ENCODE results near the gene USP53.
"Not testable (repeated sequence)": the region's sequence is repeated elsewhere in the genome, so short reads cannot be mapped to it uniquely, and the experiment has no call there.

The USP53 gene

DNA sequence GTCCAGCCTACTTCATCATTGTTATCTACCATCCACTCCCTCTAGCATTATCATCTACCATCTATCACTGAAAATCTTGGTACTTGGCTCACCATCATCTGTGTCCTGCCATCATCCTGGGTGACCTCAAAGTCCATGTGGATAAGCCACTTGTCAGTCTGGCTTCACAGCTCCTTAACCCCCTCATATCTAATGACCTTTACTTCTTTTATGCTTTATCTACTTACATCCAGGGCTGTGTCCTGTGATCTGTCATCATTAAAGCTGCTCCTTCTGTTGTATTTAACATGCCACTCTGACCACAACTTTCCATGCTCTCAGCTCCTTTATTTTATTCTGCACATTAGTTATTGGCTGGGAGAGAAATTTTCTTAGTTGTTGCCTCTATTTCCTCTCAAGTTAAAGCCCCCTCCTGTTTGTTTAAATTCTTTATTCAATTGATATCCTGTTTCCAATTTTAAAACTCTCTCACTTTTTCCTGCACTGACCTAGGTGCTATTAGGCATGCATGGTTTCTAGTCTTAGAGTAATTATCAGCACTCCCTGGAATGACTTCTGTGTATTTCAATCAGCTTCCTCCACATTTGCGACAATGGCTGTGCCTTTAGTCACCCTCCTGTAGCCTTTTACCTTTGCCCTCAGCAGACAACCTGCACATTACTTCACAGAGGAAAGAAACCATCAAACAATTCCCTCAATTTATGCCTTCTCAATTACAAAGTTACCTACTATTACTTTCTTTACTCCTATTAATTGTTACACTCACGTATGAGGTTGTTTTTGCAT, 117.5 kb downstream of the USP53 start:
- Histone ChIP-seq H3K9me3 (ENCODE audit: control insufficient read depth, insufficient read depth, low read length) (no peaks in the 10 kb centered on the region), H3K9ac (ENCODE audit: low read depth, low read length) (no peak overlapping the region), H3K27me3 (ENCODE audit: control insufficient read depth, insufficient read depth, low read length) (no peaks in the 10 kb centered on the region), H3K4me1 (ENCODE audit: control insufficient read depth, insufficient read depth, low read length) (no peaks in the 10 kb centered on the region), H3K4me3 (ENCODE audit: low read depth, low read length) (no peak overlapping the region), H3K36me3 (ENCODE audit: control insufficient read depth, insufficient read depth, low read length) (no peaks in the 10 kb centered on the region)

DNA sequence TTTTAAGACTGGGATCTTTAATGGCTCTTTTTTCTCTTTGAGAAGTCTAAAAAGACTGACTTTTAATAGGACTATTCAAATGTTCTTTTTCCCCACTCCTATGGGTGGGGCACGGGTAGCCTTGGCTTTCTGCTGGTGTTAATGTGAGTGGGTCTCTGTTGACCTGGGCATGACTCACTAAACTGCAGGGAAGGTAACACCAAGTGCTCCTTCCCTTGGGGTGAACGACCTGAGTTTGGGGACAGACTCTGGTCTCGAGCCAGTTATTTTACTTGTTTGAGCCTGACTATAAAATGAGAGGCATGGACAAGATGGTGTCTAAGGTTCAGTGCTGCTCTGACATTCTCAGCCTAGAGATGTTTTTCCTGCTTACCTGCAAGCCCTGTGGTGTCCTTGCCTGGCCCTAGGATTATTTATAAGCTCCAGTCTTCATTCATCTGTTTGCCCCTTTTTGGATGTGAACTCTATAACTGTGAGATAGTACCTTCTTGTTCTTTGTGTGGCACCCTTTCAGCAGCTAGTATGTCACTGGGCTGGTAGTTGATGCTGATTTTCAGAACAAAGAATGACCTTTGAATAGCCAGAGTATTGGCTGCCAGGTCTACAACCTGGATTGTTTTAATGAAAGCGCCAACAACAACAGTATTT, 123.9 kb downstream of the USP53 start:
- H3K4me1 ChIP-seq (ENCODE audit: control insufficient read depth, insufficient read depth, low read length); H3K4me3 ChIP-seq (ENCODE audit: low read depth, low read length); H3K9ac ChIP-seq (ENCODE audit: low read depth, low read length); H3K9me3 ChIP-seq (ENCODE audit: control insufficient read depth, insufficient read depth, low read length); H3K36me3 ChIP-seq (ENCODE audit: control insufficient read depth, insufficient read depth, low read length); H3K27me3 ChIP-seq (ENCODE audit: control insufficient read depth, insufficient read depth, low read length): not testable (repeated sequence)

DNA sequence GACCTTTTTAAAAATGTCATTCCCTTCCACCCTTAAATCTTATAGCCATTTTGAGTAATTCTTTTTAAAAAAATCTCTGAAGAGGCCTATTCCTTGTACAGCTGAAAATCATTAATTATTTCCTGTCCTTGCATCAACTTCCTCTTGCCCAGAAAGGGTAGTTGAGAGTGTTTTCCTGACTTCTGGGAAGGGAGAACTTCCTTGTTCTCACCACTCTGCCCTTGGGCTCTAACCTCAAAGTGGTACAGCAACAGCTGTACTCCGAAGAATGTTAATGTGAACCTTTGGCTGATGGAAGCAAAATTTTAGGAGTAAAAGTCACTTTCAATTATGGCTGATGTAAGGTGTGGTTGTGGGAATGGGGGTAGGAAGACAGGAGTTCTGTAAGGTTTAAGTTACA, 124.5 kb downstream of the USP53 start:
- Histone ChIP-seq H3K9me3 (ENCODE audit: control insufficient read depth, insufficient read depth, low read length) (no peaks in the 10 kb centered on the region), H3K4me3 (ENCODE audit: low read depth, low read length) (no peak overlapping the region), H3K9ac (ENCODE audit: low read depth, low read length) (no peak overlapping the region), H3K36me3 (ENCODE audit: control insufficient read depth, insufficient read depth, low read length) (no peaks in the 10 kb centered on the region), H3K4me1 (ENCODE audit: control insufficient read depth, insufficient read depth, low read length) (peaks cover 2% of the 10 kb centered on the region), H3K27me3 (ENCODE audit: control insufficient read depth, insufficient read depth, low read length) (no peaks in the 10 kb centered on the region)

DNA sequence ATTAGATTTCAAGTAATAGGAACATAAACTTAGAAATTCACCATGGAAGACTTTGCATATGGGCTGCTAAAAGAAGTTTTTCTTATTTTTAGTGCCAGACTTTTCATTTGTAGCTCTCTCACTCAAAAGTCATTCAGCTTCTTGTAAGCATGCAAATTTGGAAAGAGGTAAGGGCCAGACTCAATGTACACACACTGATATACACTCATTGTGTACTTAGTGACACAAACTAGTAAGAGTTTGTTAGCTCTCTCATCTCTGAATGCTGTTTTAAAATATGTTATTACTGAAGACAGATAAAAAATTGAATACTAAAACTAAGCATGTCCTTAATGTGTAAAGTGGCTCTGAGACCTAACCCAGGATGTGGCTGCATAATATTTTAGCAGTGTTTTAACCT, 127.4 kb downstream of the USP53 start:
- not testable (repeated sequence) for H3K9ac ChIP-seq (ENCODE audit: low read depth, low read length); H3K4me3 ChIP-seq (ENCODE audit: low read depth, low read length); H3K4me1 ChIP-seq (ENCODE audit: control insufficient read depth, insufficient read depth, low read length); H3K36me3 ChIP-seq (ENCODE audit: control insufficient read depth, insufficient read depth, low read length); H3K27me3 ChIP-seq (ENCODE audit: control insufficient read depth, insufficient read depth, low read length); H3K9me3 ChIP-seq (ENCODE audit: control insufficient read depth, insufficient read depth, low read length)

DNA sequence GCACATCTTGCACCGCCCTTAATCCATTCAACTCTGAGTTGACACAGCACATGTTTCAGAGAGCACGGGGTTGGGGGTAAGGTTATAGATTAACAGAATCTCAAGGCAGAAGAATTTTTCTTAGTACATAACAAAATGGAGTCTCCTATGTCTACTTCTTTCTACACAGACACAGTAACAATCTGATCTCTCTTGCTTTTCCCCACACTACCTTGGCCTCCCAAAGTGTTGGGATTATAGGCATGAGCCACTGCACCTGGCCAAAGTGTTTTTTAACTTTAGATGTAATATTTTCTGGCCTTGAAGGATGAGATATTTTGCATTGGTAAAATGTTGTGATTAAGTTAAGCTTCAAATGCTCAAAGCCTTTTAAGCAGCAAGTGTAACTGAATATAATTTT, 130.8 kb downstream of the USP53 start:
- H3K4me3 ChIP-seq (ENCODE audit: low read depth, low read length); H3K36me3 ChIP-seq (ENCODE audit: control insufficient read depth, insufficient read depth, low read length); H3K27me3 ChIP-seq (ENCODE audit: control insufficient read depth, insufficient read depth, low read length); H3K4me1 ChIP-seq (ENCODE audit: control insufficient read depth, insufficient read depth, low read length); H3K9ac ChIP-seq (ENCODE audit: low read depth, low read length); H3K9me3 ChIP-seq (ENCODE audit: control insufficient read depth, insufficient read depth, low read length): not testable (repeated sequence)
